HepG2 (cell line): ENCODE measurements around the gene PCDHGB3.

Source experiments
- EP300 ChIP-seq, 3 experiments: sonication (generic) in 1 of 3; formaldehyde crosslinking in 1 of 3; IDR thresholded peaks; 2 replicates each; pipeline versions ENCODE4 v1.5.1 to v1.6.1; 2011 to 2020; ENCODE audit warnings: low read depth in 2 of 3, low read length in 2 of 3, borderline replicate concordance in 1 of 3, improper control_type of control experiment in 1 of 3, mild to moderate bottlenecking in 1 of 3, missing genetic modification reagents in 1 of 3, moderate library complexity in 1 of 3
- EZH2 ChIP-seq: conservative IDR thresholded peaks from 2 replicates; pipeline ENCODE4 v1.6.1; 2012; ENCODE audit warnings: mild to moderate bottlenecking, low read depth, low read length, moderate library complexity
- GATAD2A ChIP-seq: IDR thresholded peaks from 2 replicates; pipeline ENCODE4 v1.6.1; 2016
- IKZF1 ChIP-seq: fragments of 450-650 bp; IDR thresholded peaks from 2 replicates; pipeline ENCODE4 v1.7.1; 2016
- NCOR1 ChIP-seq: fragments of 200-600 bp; sonication (generic); IDR thresholded peaks from 2 replicates; pipeline ENCODE4 v1.7.0; 2017; ENCODE audit warnings: antibody characterized with exemption, low read length, borderline replicate concordance
- SPEN ChIP-seq: sonication (generic); formaldehyde crosslinking; IDR thresholded peaks from 2 replicates; pipeline ENCODE4 v1.5.1; 2020; ENCODE audit warnings: low read depth, mild to moderate bottlenecking, missing genetic modification reagents
- SYNCRIP ChIP-seq: fragments of 200-400 bp; formaldehyde crosslinking; IDR thresholded peaks from 2 replicates; pipeline ENCODE4 v1.6.1; 2018; ENCODE audit warnings: mild to moderate bottlenecking, low read depth, low read length; ENCODE audit not compliant: insufficient read depth
- TAF1 ChIP-seq: sonication (generic); formaldehyde crosslinking; IDR thresholded peaks from 2 replicates; pipeline ENCODE4 v1.4.0; 2020; ENCODE audit warnings: missing genetic modification reagents
- YY1 ChIP-seq: IDR thresholded peaks from 2 replicates; pipeline ENCODE4 v1.6.1; 2011; ENCODE audit warnings: low read length, low read depth, moderate library complexity, mild to moderate bottlenecking; ENCODE audit not compliant: insufficient read depth, insufficient replicate concordance
- ZMAT5 ChIP-seq: sonication (generic); formaldehyde crosslinking; IDR thresholded peaks from 2 replicates; pipeline ENCODE4 v1.5.0; 2020; ENCODE audit warnings: mild to moderate bottlenecking, low read depth, missing genetic modification reagents, borderline replicate concordance
- ZNF24 ChIP-seq: fragments of 450-650 bp; IDR thresholded peaks from 2 replicates; pipeline ENCODE4 v1.6.1; 2017; ENCODE audit warnings: antibody characterized with exemption, mild to moderate bottlenecking
- ZNF343 ChIP-seq: sonication (generic); formaldehyde crosslinking; IDR thresholded peaks from 2 replicates; pipeline ENCODE4 v1.4.0; 2020; ENCODE audit warnings: mild to moderate bottlenecking, missing genetic modification reagents
- ZNF367 ChIP-seq: sonication (generic); formaldehyde crosslinking; IDR thresholded peaks from 2 replicates; pipeline ENCODE4 v1.4.0; 2020; ENCODE audit warnings: missing genetic modification reagents, borderline replicate concordance
- ZNF607 ChIP-seq: sonication (generic); formaldehyde crosslinking; IDR thresholded peaks from 2 replicates; pipeline ENCODE4 v1.5.1; 2020; ENCODE audit warnings: missing genetic modification reagents, mild to moderate bottlenecking, borderline replicate concordance

GRCh38 chr5:141420855-141421488 is 50.9 kb downstream of the PCDHGB3 start, which contains the start of gene PCDHGA11:
- TF ChIP-seq EP300 (IDR thresholded peaks at IDR 0.05; ENCODE audit: low read depth in 2 of 2, low read length in 2 of 2) (no peak), EP300 (CRISPR knock-in tag; IDR thresholded peaks at IDR 0.05; ENCODE audit: borderline replicate concordance) (no peak), ZNF367 (CRISPR knock-in tag) (no peak), ZMAT5 (CRISPR knock-in tag) (no peak), ZNF607 (CRISPR knock-in tag) (no peak), EZH2 (no peak), ZNF24 (no peak), TAF1 (no peak), ZNF343 (CRISPR knock-in tag) (no peak), SPEN (CRISPR knock-in tag) (no peak), YY1 (no peak), GATAD2A (CRISPR knock-in tag) (no peak), IKZF1 (no peak), SYNCRIP (no peak), NCOR1 (no peak)
